ENCODE measurements around the gene STRN3. TPM values are rescaled to one million over a fixed set of nuclear protein-coding genes. Genes with fewer than 3 reads are reported as not detected.

STRN3 gene
- total and polyA plus RNA-seq, 10 of the 15 experiments (the other 5 are each of a cell fraction or from before 2014, with no cell fraction given): 7.8 to 27.9 (median 14.1) TPM

DNA sequence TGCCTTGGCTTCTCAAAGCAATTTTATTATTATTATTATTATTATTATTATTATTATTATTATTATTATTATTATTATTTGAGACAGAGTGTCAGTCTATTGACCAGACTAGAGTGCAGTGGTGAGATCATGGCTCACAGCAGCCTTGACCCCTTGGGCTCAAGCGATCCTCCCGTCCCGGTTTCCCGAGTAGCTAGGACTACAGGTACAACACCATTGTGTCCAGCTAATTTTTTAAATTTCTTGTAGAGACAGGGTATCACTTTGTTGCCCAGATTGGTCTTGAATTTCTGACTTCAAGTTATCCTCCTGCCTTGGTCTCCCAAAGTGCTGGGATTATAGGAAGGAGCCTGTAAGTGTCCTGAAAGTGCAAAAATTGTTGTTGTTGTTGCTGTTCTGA, 12.3 kb downstream of the STRN3 start:
- FAIRE-seq: no peak
- in situ Hi-C loops (cut with MboI): no loop called here
- SMC1A ChIA-PET (ENCODE audit: uncharacterized antibody, unreplicated experiment): no interaction called here
- ATAC-seq: no peak
- no peak overlapping the region for H3K9ac ChIP-seq (ENCODE audit: control insufficient read depth, insufficient read depth, low read length)
- H3K27ac ChIP-seq (ENCODE audit: control insufficient read depth, insufficient read depth): no peak overlapping the region
- H3K36me3 ChIP-seq (ENCODE audit: control insufficient read depth in 2 of 2, insufficient read depth in 2 of 2, low read length in 1 of 2): peaks cover 0 to 1% of the 10 kb centered on the region in 2 experiments; a peak in 3 of 4 replicates
- RAD21 ChIA-PET (ENCODE audit: unreplicated experiment): no interaction called here
- H2AFZ ChIP-seq (ENCODE audit: control insufficient read depth, low read depth, low read length): no peak overlapping the region
- no peak overlapping the region for H3K4me3 ChIP-seq
- BruUV-seq (replicated peaks): no TSS peak
- no peaks in the 10 kb centered on the region for H3K9me3 ChIP-seq (replicated peaks; ENCODE audit: control insufficient read depth, insufficient read depth, low read length)
- peaks cover 24% of the 10 kb centered on the region for H3K79me2 ChIP-seq (ENCODE audit: control insufficient read depth, insufficient read depth, low read length)
- CTCF ChIA-PET: no interaction called here
- no peak overlapping the region for H3K4me2 ChIP-seq (ENCODE audit: control insufficient read depth, insufficient read depth)
- POLR2A ChIA-PET: interaction anchor here (0.7 to 1.1 kb wide), 2 partner anchors 20 to 354 kb away, joined by 3 to 5 read pairs; no protein-coding TSS in a partner anchor
- H3K4me1 ChIP-seq (ENCODE audit: control insufficient read depth, insufficient read depth, low read length): no peaks in the 10 kb centered on the region
- WGBS (ENCODE audit: insufficient coverage, insufficient replicate concordance, low lambda C conversion rate, missing lambda C conversion rate): 100% methylated on average over 4 of the region's 4 CpGs
- H3K27me3 ChIP-seq (replicated peaks in 1 of 2; ENCODE audit: control insufficient read depth in 2 of 2, insufficient read depth in 2 of 2, low read length in 1 of 2): no peaks in the 10 kb centered on the region
- H4K20me1 ChIP-seq (ENCODE audit: control insufficient read depth, insufficient read depth): no peaks in the 10 kb centered on the region
- DNase-seq (ENCODE audit: low read depth, low spot score): no peak
- no peak for TF ChIP-seq SUPT20H (IDR thresholded peaks at IDR 0.05; ENCODE audit: borderline replicate concordance, control insufficient read depth, low read depth, low read length)
- TF ChIP-seq, protein P1, sequence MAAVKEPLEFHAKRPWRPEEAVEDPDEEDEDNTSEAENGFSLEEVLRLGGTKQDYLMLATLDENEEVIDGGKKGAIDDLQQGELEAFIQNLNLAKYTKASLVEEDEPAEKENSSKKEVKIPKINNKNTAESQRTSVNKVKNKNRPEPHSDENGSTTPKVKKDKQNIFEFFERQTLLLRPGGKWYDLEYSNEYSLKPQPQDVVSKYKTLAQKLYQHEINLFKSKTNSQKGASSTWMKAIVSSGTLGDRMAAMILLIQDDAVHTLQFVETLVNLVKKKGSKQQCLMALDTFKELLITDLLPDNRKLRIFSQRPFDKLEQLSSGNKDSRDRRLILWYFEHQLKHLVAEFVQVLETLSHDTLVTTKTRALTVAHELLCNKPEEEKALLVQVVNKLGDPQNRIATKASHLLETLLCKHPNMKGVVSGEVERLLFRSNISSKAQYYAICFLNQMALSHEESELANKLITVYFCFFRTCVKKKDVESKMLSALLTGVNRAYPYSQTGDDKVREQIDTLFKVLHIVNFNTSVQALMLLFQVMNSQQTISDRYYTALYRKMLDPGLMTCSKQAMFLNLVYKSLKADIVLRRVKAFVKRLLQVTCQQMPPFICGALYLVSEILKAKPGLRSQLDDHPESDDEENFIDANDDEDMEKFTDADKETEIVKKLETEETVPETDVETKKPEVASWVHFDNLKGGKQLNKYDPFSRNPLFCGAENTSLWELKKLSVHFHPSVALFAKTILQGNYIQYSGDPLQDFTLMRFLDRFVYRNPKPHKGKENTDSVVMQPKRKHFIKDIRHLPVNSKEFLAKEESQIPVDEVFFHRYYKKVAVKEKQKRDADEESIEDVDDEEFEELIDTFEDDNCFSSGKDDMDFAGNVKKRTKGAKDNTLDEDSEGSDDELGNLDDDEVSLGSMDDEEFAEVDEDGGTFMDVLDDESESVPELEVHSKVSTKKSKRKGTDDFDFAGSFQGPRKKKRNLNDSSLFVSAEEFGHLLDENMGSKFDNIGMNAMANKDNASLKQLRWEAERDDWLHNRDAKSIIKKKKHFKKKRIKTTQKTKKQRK (IDR thresholded peaks at IDR 0.05; ENCODE audit: low read depth, low read length): no peak
- TF ChIP-seq, protein P2, sequence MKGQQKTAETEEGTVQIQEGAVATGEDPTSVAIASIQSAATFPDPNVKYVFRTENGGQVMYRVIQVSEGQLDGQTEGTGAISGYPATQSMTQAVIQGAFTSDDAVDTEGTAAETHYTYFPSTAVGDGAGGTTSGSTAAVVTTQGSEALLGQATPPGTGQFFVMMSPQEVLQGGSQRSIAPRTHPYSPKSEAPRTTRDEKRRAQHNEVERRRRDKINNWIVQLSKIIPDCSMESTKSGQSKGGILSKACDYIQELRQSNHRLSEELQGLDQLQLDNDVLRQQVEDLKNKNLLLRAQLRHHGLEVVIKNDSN (IDR thresholded peaks at IDR 0.05; ENCODE audit: borderline replicate concordance, extremely low read length, insufficient read depth, low read depth, low read length): no peak
- TF ChIP-seq FOS (IDR thresholded peaks at IDR 0.05; ENCODE audit: borderline replicate concordance, extremely low read depth, insufficient read length): no peak
- TF ChIP-seq, protein P3, sequence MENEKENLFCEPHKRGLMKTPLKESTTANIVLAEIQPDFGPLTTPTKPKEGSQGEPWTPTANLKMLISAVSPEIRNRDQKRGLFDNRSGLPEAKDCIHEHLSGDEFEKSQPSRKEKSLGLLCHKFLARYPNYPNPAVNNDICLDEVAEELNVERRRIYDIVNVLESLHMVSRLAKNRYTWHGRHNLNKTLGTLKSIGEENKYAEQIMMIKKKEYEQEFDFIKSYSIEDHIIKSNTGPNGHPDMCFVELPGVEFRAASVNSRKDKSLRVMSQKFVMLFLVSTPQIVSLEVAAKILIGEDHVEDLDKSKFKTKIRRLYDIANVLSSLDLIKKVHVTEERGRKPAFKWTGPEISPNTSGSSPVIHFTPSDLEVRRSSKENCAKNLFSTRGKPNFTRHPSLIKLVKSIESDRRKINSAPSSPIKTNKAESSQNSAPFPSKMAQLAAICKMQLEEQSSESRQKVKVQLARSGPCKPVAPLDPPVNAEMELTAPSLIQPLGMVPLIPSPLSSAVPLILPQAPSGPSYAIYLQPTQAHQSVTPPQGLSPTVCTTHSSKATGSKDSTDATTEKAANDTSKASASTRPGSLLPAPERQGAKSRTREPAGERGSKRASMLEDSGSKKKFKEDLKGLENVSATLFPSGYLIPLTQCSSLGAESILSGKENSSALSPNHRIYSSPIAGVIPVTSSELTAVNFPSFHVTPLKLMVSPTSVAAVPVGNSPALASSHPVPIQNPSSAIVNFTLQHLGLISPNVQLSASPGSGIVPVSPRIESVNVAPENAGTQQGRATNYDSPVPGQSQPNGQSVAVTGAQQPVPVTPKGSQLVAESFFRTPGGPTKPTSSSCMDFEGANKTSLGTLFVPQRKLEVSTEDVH (IDR thresholded peaks at IDR 0.05; ENCODE audit: low read depth, partially characterized antibody): no peak
- TF ChIP-seq HDGF (IDR thresholded peaks at IDR 0.05): no peak
- TF ChIP-seq YBX1 (IDR thresholded peaks at IDR 0.05): no peak
- TF ChIP-seq, protein P4, sequence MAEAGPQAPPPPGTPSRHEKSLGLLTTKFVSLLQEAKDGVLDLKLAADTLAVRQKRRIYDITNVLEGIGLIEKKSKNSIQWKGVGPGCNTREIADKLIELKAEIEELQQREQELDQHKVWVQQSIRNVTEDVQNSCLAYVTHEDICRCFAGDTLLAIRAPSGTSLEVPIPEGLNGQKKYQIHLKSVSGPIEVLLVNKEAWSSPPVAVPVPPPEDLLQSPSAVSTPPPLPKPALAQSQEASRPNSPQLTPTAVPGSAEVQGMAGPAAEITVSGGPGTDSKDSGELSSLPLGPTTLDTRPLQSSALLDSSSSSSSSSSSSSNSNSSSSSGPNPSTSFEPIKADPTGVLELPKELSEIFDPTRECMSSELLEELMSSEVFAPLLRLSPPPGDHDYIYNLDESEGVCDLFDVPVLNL (IDR thresholded peaks at IDR 0.05; ENCODE audit: low read depth, low read length): no peak
- TF ChIP-seq TBL1XR1 (IDR thresholded peaks at IDR 0.05; ENCODE audit: low read depth, low read length): no peak
- TF ChIP-seq CHD1 (IDR thresholded peaks at IDR 0.05; ENCODE audit: low read depth, low read length): no peak
- TF ChIP-seq ASH2L (IDR thresholded peaks at IDR 0.05; ENCODE audit: borderline replicate concordance, low read depth): no peak
- no peak for TF ChIP-seq ZZZ3 (IDR thresholded peaks at IDR 0.05; ENCODE audit: control insufficient read depth, insufficient read length, low read depth)
- TF ChIP-seq SMARCA5 (IDR thresholded peaks at IDR 0.05): no peak
- TF ChIP-seq HDAC6 (IDR thresholded peaks at IDR 0.05; ENCODE audit: unreplicated experiment): no peak
- intact Hi-C loops (cut with micrococcal nuclease; ENCODE audit: unreplicated experiment): no loop called here
